PFSK-1 (cell line): ENCODE results near the gene KPNA1.
A peak's percentile ranks its signal among the peaks of the same experiment; 100 is the strongest.

Source experiments
- FOXP2 ChIP-seq: optimal IDR thresholded peaks from 2 replicates; pipeline ENCODE3; 2011; ENCODE audit warnings: borderline replicate concordance, control low read depth, inconsistent platforms; ENCODE audit not compliant: insufficient read depth; ENCODE audit errors: extremely low read length, extremely low read depth
- POLR2AphosphoS5 ChIP-seq: IDR thresholded peaks from 2 replicates; pipeline ENCODE4 v1.6.1; 2012; ENCODE audit warnings: low read depth, mild to moderate bottlenecking, control low read depth, low read length, moderate library complexity
- SIN3A ChIP-seq: IDR thresholded peaks from 2 replicates; pipeline ENCODE4 v1.6.1; 2012; ENCODE audit warnings: mild to moderate bottlenecking, low read length, moderate library complexity, borderline replicate concordance; ENCODE audit not compliant: insufficient read depth
- TAF1 ChIP-seq: IDR thresholded peaks from 2 replicates; pipeline ENCODE4 v1.6.1; 2012; ENCODE audit warnings: low read length, control low read depth, borderline replicate concordance; ENCODE audit not compliant: insufficient read depth
- TF ChIP-seq, protein P1 (sequence below), 2 experiments: IDR thresholded peaks; 2 replicates each; pipeline versions ENCODE4 v1.6.1 to v1.8.0; 2011 to 2012; ENCODE audit warnings: low read depth in 2 of 2, low read length in 2 of 2, control low read depth in 1 of 2, inconsistent platforms in 1 of 2, mild to moderate bottlenecking in 1 of 2, moderate library complexity in 1 of 2; ENCODE audit not compliant: insufficient read depth in 1 of 2

The KPNA1 gene

DNA sequence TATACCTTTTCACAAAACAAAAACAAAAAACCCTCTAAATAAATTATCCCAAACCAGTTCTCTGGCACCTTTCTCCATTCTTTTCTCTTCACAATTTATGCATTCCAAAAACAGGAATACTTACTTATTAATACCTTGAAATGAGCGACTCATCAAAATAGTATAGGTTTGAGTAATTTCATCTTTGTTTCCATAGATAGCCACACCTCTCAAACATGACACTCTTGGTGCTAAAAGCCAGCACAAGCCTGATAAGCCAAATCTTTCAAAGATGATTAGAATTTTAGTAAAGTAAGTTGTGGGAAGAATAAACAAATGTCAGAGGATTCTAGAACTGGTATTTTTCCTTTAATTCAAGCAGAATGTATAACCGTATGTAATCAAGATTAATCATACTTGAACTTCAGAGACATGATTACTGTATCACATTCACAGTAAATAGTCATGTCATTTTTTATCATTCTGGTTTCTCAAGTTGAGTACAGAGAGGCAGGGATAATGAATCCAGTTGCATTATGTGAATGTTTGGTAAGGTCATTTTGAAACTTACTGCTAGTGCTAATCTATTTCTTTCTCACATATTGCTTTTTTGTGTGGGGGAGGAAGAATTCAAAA, 86.8 kb downstream of the KPNA1 start:
- no peak for TF ChIP-seq SIN3A
- no peak for TF ChIP-seq TAF1

DNA sequence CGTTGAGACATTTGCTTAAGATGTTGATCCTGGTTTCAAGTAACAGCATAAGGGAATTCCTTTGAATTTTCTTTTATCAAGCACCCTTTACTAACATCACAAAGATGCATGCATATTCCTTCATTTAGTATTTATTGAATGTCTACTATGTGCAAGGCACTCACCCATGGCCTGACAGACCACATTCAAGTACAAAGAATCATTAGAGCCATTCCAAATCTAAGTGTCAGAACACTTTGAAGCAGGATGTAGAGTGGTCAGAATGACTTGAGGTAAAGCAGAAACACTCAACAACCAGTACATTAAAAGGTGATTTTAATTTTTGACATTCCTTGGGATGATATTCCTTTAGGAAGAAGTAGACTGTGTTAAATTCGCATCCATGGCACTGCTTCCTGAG, 92.9 kb downstream of the KPNA1 start:
- no peak for TF ChIP-seq SIN3A
- no peak for TF ChIP-seq TAF1
- TF ChIP-seq POLR2AphosphoS5: no peak
- TF ChIP-seq, protein P1, sequence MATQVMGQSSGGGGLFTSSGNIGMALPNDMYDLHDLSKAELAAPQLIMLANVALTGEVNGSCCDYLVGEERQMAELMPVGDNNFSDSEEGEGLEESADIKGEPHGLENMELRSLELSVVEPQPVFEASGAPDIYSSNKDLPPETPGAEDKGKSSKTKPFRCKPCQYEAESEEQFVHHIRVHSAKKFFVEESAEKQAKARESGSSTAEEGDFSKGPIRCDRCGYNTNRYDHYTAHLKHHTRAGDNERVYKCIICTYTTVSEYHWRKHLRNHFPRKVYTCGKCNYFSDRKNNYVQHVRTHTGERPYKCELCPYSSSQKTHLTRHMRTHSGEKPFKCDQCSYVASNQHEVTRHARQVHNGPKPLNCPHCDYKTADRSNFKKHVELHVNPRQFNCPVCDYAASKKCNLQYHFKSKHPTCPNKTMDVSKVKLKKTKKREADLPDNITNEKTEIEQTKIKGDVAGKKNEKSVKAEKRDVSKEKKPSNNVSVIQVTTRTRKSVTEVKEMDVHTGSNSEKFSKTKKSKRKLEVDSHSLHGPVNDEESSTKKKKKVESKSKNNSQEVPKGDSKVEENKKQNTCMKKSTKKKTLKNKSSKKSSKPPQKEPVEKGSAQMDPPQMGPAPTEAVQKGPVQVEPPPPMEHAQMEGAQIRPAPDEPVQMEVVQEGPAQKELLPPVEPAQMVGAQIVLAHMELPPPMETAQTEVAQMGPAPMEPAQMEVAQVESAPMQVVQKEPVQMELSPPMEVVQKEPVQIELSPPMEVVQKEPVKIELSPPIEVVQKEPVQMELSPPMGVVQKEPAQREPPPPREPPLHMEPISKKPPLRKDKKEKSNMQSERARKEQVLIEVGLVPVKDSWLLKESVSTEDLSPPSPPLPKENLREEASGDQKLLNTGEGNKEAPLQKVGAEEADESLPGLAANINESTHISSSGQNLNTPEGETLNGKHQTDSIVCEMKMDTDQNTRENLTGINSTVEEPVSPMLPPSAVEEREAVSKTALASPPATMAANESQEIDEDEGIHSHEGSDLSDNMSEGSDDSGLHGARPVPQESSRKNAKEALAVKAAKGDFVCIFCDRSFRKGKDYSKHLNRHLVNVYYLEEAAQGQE (IDR thresholded peaks at IDR 0.05; ENCODE audit: insufficient read depth in 1 of 2, low read depth in 2 of 2, low read length in 2 of 2): no peak
- no peak for TF ChIP-seq FOXP2

DNA sequence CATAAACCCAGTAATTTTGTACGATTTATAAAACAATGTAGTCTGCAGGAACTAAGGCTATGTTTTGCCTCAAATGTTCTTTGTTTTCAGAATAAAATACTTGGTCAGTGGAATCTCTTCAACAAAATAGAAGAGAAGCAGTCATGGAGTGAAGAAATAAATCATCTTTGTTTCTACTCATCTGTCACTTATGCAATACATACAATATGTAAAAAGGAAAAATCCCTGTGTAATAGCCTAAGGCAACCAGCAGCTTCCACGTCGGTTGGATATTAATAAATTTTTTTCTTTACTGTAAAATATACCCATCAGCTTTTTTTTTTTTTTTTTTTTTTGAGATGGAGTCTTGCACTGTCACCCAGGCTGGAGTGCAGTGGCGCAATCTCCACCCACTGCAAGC, 93.6 kb downstream of the KPNA1 start:
- TF ChIP-seq FOXP2: no peak
- TF ChIP-seq, protein P1 (IDR thresholded peaks at IDR 0.05; ENCODE audit: insufficient read depth in 1 of 2, low read depth in 2 of 2, low read length in 2 of 2): no peak
- TF ChIP-seq SIN3A: no peak
- TF ChIP-seq TAF1: no peak
- no peak for TF ChIP-seq POLR2AphosphoS5

DNA sequence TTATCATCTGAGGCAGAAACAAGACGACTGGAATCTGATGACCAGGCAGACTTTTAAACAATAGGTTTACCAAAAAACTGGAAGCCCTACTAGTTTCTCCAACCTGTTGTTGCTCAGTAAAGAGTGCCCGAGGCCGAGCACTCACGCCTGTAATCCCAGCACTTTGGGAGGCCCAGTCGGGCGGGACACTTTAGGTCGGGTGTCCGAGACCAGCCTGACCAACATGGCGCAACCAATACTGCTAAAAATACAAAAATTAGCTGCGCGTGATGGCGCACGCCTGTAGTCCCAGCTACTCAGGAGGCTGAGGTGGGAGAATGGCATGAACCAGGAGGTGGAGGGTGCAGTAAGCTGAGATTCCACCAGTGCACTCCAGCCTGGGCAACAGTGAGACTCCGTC, 97.8 kb downstream of the KPNA1 start:
- no peak for TF ChIP-seq SIN3A
- no peak for TF ChIP-seq TAF1
- TF ChIP-seq FOXP2: no peak
- TF ChIP-seq, protein P1 (IDR thresholded peaks at IDR 0.05; ENCODE audit: insufficient read depth in 1 of 2, low read depth in 2 of 2, low read length in 2 of 2): no peak

DNA sequence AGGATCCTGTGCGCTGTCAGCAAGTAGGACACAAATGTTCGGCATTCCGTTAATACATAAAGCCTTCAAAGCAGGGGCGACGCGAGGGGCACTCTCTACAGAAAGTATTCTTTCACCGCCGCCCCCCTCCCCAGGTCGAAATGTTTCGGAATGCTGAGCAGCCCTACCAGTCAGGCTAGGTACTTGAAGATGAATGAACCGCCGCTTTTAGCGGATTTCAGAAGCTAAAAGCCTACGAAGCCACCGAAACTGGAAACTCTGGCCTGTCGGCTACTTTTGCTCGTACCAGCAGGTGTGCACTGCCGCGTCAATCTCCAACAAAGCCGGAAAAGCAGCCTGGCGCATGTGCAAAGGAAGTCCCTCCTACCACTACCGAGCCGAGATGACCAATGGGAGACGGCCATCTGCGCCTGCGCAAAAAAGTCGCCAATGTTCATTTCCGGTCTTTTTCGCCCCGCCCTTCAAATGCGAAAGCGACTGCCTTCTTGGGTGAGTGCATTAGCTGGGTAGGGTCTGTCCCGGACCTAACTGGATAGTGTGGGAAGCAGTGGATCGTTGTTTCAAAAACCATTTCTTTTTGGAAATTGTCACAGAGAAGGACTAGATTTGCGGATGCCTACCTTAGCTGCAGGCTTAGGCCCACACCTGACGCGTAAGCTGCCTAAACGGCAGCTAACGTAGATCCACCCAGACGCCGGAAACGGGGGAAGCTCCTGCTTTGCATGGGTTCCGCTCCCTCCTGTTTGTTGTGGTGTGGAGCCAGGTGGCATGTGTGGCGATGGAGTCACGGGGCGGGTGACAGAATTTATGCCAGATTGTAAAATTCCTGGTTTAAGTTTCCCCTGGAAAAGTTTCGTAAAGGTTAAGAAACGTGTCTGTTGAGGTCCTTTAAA, 98.7 kb downstream of the KPNA1 start, which contains the start of gene WDR5B:
Gene WDR5B (minus strand): TSS at position 301 of the 893 bp plus-strand sequence. CDS start 534 bp downstream, outside the sequence.
- TF ChIP-seq TAF1 (peak; percentile 53; the same call in 1 of the 2 replicates), FOXP2 (no peak), POLR2AphosphoS5 (peak; percentile 97), SIN3A (peak; percentile 93; the same call in 1 of the 2 replicates)
- TF ChIP-seq, protein P1 (IDR thresholded peaks at IDR 0.05; ENCODE audit: insufficient read depth in 1 of 2, low read depth in 2 of 2, low read length in 2 of 2): no peak
